Islet of Langerhans (tissue), 1 donor: ENCODE measurements around the gene MBOAT2.

Experiments used
- FAIRE-seq: peaks from one replicate; lab custom pipeline; 2011; peaks lifted over from hg19 to GRCh38; lab: Jason Lieb, UNC

The MBOAT2 gene

GRCh38 chr2:9018109-9018508 is 14.6 kb upstream of the MBOAT2 start:
- no peak for FAIRE-seq

- no peak for FAIRE-seq
Measured at GRCh38 chr2:9017411-9017810, 13.9 kb upstream of the MBOAT2 start.

- FAIRE-seq, result no peak
Measured at GRCh38 chr2:9015998-9016397, 12.5 kb upstream of the MBOAT2 start.

- FAIRE-seq, result no peak
Measured at GRCh38 chr2:9013403-9013802, 9.9 kb upstream of the MBOAT2 start.

GRCh38 chr2:9010866-9011265 is 7.4 kb upstream of the MBOAT2 start:
- FAIRE-seq, result no peak

GRCh38 chr2:9008951-9009664 is 5.6 kb upstream of the MBOAT2 start:
- FAIRE-seq, result no peak

- FAIRE-seq, result no peak
Measured at GRCh38 chr2:9006368-9006767, 2.9 kb upstream of the MBOAT2 start.

GRCh38 chr2:9004338-9005204 is 1.1 kb upstream of the MBOAT2 start:
- no peak for FAIRE-seq

GRCh38 chr2:9003366-9003615 is 193 bp downstream of the MBOAT2 start:
- FAIRE-seq, result no peak

GRCh38 chr2:9002637-9003365 is 683 bp downstream of the MBOAT2 start:
- no peak for FAIRE-seq

GRCh38 chr2:9002313-9002636 is 1.2 kb downstream of the MBOAT2 start:
- FAIRE-seq, result no peak

GRCh38 chr2:9001778-9002177 is 1.7 kb downstream of the MBOAT2 start:
- no peak for FAIRE-seq

- FAIRE-seq, result no peak
Measured at GRCh38 chr2:9001229-9001628, 2.3 kb downstream of the MBOAT2 start.

GRCh38 chr2:9000442-9000841 is 3.0 kb downstream of the MBOAT2 start:
- FAIRE-seq, result no peak

- FAIRE-seq, result no peak
Measured at GRCh38 chr2:8999797-9000196, 3.7 kb downstream of the MBOAT2 start.

- no peak for FAIRE-seq
Measured at GRCh38 chr2:8999102-8999446, 4.4 kb downstream of the MBOAT2 start.

GRCh38 chr2:8998418-8999101 is 4.9 kb downstream of the MBOAT2 start:
- FAIRE-seq, result no peak

- FAIRE-seq, result no peak
Measured at GRCh38 chr2:8997631-8998030, 5.9 kb downstream of the MBOAT2 start.

GRCh38 chr2:8997108-8997507 is 6.4 kb downstream of the MBOAT2 start:
- no peak for FAIRE-seq

GRCh38 chr2:8996006-8996405 is 7.5 kb downstream of the MBOAT2 start:
- no peak for FAIRE-seq

GRCh38 chr2:8994386-8994785 is 9.1 kb downstream of the MBOAT2 start:
- no peak for FAIRE-seq

GRCh38 chr2:8993902-8994278 is 9.6 kb downstream of the MBOAT2 start:
- FAIRE-seq, result no peak
